ENCODE measurements around the gene SETD3.

- no peak for TF ChIP-seq POLR2A (IDR thresholded peaks at IDR 0.05)
- TF ChIP-seq, protein P1, sequence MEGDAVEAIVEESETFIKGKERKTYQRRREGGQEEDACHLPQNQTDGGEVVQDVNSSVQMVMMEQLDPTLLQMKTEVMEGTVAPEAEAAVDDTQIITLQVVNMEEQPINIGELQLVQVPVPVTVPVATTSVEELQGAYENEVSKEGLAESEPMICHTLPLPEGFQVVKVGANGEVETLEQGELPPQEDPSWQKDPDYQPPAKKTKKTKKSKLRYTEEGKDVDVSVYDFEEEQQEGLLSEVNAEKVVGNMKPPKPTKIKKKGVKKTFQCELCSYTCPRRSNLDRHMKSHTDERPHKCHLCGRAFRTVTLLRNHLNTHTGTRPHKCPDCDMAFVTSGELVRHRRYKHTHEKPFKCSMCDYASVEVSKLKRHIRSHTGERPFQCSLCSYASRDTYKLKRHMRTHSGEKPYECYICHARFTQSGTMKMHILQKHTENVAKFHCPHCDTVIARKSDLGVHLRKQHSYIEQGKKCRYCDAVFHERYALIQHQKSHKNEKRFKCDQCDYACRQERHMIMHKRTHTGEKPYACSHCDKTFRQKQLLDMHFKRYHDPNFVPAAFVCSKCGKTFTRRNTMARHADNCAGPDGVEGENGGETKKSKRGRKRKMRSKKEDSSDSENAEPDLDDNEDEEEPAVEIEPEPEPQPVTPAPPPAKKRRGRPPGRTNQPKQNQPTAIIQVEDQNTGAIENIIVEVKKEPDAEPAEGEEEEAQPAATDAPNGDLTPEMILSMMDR (IDR thresholded peaks at IDR 0.05), result no peak
- no peak for TF ChIP-seq POLR2AphosphoS5 (IDR thresholded peaks at IDR 0.05)
- TF ChIP-seq EP300 (IDR thresholded peaks at IDR 0.05), result no peak
Observed at GRCh38 chr14:99450266-99450665, 30.4 kb downstream of the SETD3 start.

Data from stomach (tissue), 4 donors.